CD4-positive, alpha-beta T cell (primary cell): ENCODE data around the gene CC2D2A. TPM values are rescaled to one million over a fixed set of nuclear protein-coding genes. Genes with fewer than 3 reads are reported as not detected.

Experiments used
- ATAC-seq: fragments of 200-7000 bp; cut with Tn5 transposase; one replicate; pipeline ENCODE4 v1.10.0; 2022; ENCODE audit warnings: mild to moderate bottlenecking; ENCODE audit not compliant: poor library complexity
- CTCF ChIA-PET: fragments of 350-600 bp; sonication (Branson Sonifier 250); formaldehyde crosslinking; loops from one replicate; lab custom pipeline; 2021; ENCODE audit warnings: antibody characterized with exemption, inconsistent platforms; lab: Charles Lee
- POLR2A ChIA-PET: fragments of 350-600 bp; sonication (Branson Sonifier 250); formaldehyde crosslinking; loops from one replicate; lab custom pipeline; 2021; ENCODE audit warnings: antibody characterized with exemption, inconsistent platforms; lab: Charles Lee
- DNase-seq, 14 experiments: peaks; one replicate each; pipeline ENCODE4 v3.0.0-alpha.2; 2013 to 2020; ENCODE audit warnings: mixed read lengths in 2 of 14
- H3K27ac ChIP-seq, 2 donors: one replicate each; pipeline versions ENCODE4 v1.5.1 to v1.7.0; 2013; ENCODE audit warnings: low read length in 2 of 2, low read depth in 1 of 2, mild to moderate bottlenecking in 1 of 2
- H3K27me3 ChIP-seq, 2 experiments: 1 replicate in 1 of 2; 2 replicates in 1 of 2; pipeline versions ENCODE4 v1.6.1 to v1.7.0; 2013; ENCODE audit warnings: low read length in 2 of 2, control low read depth in 1 of 2, mild to moderate bottlenecking in 1 of 2, moderate library complexity in 1 of 2; ENCODE audit not compliant: insufficient read depth in 2 of 2, control insufficient read depth in 1 of 2
- H3K36me3 ChIP-seq: one replicate; pipeline ENCODE4 v1.6.1; 2013; ENCODE audit warnings: low read length, control low read depth; ENCODE audit not compliant: insufficient read depth
- H3K4me1 ChIP-seq: one replicate; pipeline ENCODE4 v1.6.1; 2013; ENCODE audit warnings: low read length, control low read depth; ENCODE audit not compliant: insufficient read depth
- H3K4me3 ChIP-seq: one replicate; pipeline ENCODE4 v1.5.1; 2013; ENCODE audit warnings: mild to moderate bottlenecking, low read length, moderate library complexity
- H3K9me3 ChIP-seq, 2 experiments: 1 replicate in 1 of 2; 2 replicates in 1 of 2; pipeline versions ENCODE4 v1.6.1 to v1.7.0; 2013; ENCODE audit warnings: low read length in 2 of 2, mild to moderate bottlenecking in 2 of 2, control low read depth in 1 of 2, moderate library complexity in 1 of 2; ENCODE audit not compliant: control insufficient read depth in 1 of 2, insufficient read depth in 1 of 2
- H3K27ac Mint-ChIP-seq: one replicate; pipeline ENCODE4 v1.8.0; 2020; ENCODE audit warnings: mixed read lengths
- H3K27me3 Mint-ChIP-seq: one replicate; pipeline ENCODE4 v1.8.0; 2021; ENCODE audit warnings: mixed read lengths
- H3K36me3 Mint-ChIP-seq: one replicate; pipeline ENCODE4 v1.8.0; 2021; ENCODE audit warnings: low read depth, mixed read lengths
- H3K4me1 Mint-ChIP-seq: one replicate; pipeline ENCODE4 v1.8.0; 2021; ENCODE audit warnings: low read depth, mixed read lengths
- H3K4me3 Mint-ChIP-seq: one replicate; pipeline ENCODE4 v1.8.0; 2020; ENCODE audit warnings: mild to moderate bottlenecking, mixed read lengths
- H3K9me3 Mint-ChIP-seq: one replicate; pipeline ENCODE4 v1.8.0; 2020; ENCODE audit warnings: mixed read lengths
- intact Hi-C, 2 experiments: fragments of 100-400 bp; cut with DNase I in 1 of 2; cut with micrococcal nuclease in 1 of 2; formaldehyde crosslinking; loops; one replicate each; pipeline versions ENCODE4 v1.15.1 to v1.9.0; 2023 to 2025; cut with DNase I, micrococcal nuclease
- total RNA-seq, 174 experiments: library from RNA in 2 of 174; stranded (reverse) in 2 of 174; gene quantifications; one replicate each; pipeline ENCODE4 v1.2.3 and lab custom pipeline; 2021 to 2026
- TF ChIP-seq, protein P1 (sequence below): fragments of 200-600 bp; IDR thresholded peaks from one replicate; pipeline ENCODE4 v1.8.0; 2022; ENCODE audit warnings: antibody characterized with exemption, mild to moderate bottlenecking

CC2D2A gene
- total RNA-seq, 2 experiments from 2014 or later = not detected

- Mint-ChIP-seq H3K27me3 (no peaks in the 10 kb centered on the region), H3K9me3 (no peaks in the 10 kb centered on the region), H3K4me1 (no peaks in the 10 kb centered on the region), H3K36me3 (peaks cover 39% of the 10 kb centered on the region), H3K4me3 (no peak overlapping the region), H3K27ac (no peak overlapping the region)
- ChIA-PET CTCF (no interaction called here), POLR2A (no interaction called here)
- no peak for DNase-seq
- H3K27ac ChIP-seq = no peak overlapping the region
- no peaks in the 10 kb centered on the region for H3K4me1 ChIP-seq
- ATAC-seq = no peak
- no peak overlapping the region for H3K4me3 ChIP-seq
- H3K27me3 ChIP-seq = no peaks in the 10 kb centered on the region
- TF ChIP-seq, protein P1, sequence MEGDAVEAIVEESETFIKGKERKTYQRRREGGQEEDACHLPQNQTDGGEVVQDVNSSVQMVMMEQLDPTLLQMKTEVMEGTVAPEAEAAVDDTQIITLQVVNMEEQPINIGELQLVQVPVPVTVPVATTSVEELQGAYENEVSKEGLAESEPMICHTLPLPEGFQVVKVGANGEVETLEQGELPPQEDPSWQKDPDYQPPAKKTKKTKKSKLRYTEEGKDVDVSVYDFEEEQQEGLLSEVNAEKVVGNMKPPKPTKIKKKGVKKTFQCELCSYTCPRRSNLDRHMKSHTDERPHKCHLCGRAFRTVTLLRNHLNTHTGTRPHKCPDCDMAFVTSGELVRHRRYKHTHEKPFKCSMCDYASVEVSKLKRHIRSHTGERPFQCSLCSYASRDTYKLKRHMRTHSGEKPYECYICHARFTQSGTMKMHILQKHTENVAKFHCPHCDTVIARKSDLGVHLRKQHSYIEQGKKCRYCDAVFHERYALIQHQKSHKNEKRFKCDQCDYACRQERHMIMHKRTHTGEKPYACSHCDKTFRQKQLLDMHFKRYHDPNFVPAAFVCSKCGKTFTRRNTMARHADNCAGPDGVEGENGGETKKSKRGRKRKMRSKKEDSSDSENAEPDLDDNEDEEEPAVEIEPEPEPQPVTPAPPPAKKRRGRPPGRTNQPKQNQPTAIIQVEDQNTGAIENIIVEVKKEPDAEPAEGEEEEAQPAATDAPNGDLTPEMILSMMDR = no peak
- intact Hi-C loops = no loop called here
- H3K36me3 ChIP-seq = no peaks in the 10 kb centered on the region
- H3K9me3 ChIP-seq = no peaks in the 10 kb centered on the region
Measured at GRCh38 chr4:15541941-15542340, 72.3 kb downstream of the CC2D2A start.

DNA sequence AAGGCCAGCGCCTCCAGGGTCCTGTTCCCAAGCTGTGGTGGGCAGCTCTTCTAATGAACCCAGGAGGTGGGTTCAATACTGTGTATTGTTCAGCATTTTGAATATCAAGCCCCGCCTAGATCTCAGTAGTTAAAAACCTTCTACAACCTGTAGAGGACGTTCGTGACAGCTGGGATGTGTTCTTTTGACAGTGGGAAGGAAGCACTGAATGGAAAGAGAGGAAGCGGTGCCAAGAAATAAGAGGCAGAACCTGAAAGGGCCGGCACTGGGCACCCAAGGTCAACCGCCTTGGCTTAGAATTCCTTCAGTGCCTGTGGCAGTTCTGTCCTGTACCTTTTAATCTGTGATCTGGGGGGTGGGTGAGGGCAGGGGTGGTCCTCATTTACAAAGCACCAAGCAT, 73.1 kb downstream of the CC2D2A start:
- no peak overlapping the region for H3K4me3 ChIP-seq
- no peaks in the 10 kb centered on the region for H3K9me3 ChIP-seq
- H3K36me3 ChIP-seq = no peaks in the 10 kb centered on the region
- Mint-ChIP-seq H3K9me3 (no peaks in the 10 kb centered on the region), H3K4me1 (peaks cover 5% of the 10 kb centered on the region), H3K36me3 (peaks cover 33% of the 10 kb centered on the region), H3K27ac (no peak overlapping the region), H3K4me3 (no peak overlapping the region), H3K27me3 (no peaks in the 10 kb centered on the region)
- no peak for ATAC-seq
- ChIA-PET CTCF (no interaction called here), POLR2A (no interaction called here)
- intact Hi-C loops = no loop called here
- DNase-seq = no peak
- no peak overlapping the region for H3K27ac ChIP-seq
- TF ChIP-seq, protein P1 = no peak
- peaks cover 2% of the 10 kb centered on the region for H3K4me1 ChIP-seq
- no peaks in the 10 kb centered on the region for H3K27me3 ChIP-seq

DNA sequence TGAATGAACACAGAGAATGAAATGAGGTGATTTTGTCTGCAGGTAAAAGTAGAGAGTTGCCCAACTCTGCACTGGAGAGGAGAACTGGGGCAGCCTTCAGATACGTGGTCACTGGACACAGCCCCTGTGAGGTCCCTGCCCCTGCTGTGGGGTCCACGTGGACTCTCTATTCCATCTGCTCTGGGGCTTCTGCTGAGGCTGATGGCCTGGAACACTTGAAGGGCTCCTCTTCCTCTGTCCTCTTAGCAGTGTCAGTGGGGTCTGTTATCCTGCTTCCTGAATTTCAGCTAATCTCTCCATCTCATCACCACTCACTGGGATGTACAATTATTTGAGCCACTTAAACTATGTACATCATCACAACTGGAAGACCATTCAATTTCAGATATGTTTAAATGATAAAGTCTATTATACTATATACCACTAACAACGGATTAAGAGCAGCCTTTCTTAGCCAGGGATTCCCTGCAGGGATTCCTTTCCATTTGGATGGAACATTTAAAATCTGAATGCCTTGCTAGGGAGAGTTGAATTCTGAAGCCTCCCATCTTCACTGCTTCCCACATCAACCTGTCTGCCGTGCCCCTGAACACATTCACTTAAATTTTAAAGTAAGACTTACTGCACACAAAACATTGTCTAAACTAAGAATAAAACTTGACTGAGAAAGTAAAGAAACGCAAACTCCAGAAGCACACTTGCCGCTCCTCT, 74.0 kb downstream of the CC2D2A start:
- DNase-seq (no peak), ATAC-seq (no peak)
- Mint-ChIP-seq H3K27ac (no peak overlapping the region), H3K36me3 (peaks cover 26% of the 10 kb centered on the region), H3K27me3 (no peaks in the 10 kb centered on the region), H3K4me1 (peaks cover 5% of the 10 kb centered on the region), H3K9me3 (no peaks in the 10 kb centered on the region), H3K4me3 (no peak overlapping the region)
- CTCF ChIA-PET = no interaction called here
- POLR2A ChIA-PET = no interaction called here
- no peak overlapping the region for H3K27ac ChIP-seq
- H3K36me3 ChIP-seq = no peaks in the 10 kb centered on the region
- H3K4me3 ChIP-seq = no peak overlapping the region
- no peaks in the 10 kb centered on the region for H3K27me3 ChIP-seq
- H3K4me1 ChIP-seq = peaks cover 2% of the 10 kb centered on the region
- H3K9me3 ChIP-seq = no peaks in the 10 kb centered on the region
- intact Hi-C loops = no loop called here
- TF ChIP-seq, protein P1 = no peak
